GM12878 (cell line): ENCODE results near the gene FBXO27.

ENCODE experiments used
- TF ChIP-seq, protein P1 (sequence below), 3 experiments: IDR thresholded peaks in 2 of 3; conservative IDR thresholded peaks in 1 of 3; 2 replicates each; pipeline ENCODE4 v1.5.1; 2011; ENCODE audit warnings: low read depth in 3 of 3, low read length in 3 of 3, mild to moderate bottlenecking in 3 of 3, control low read depth in 2 of 3, moderate library complexity in 2 of 3, inconsistent platforms in 1 of 3, mixed read lengths in 1 of 3; ENCODE audit not compliant: control insufficient read depth in 2 of 3, insufficient read depth in 1 of 3; ENCODE audit errors: extremely low read depth in 1 of 3
- TF ChIP-seq, protein P2 (sequence below): fragments of 450-650 bp; IDR thresholded peaks from 2 replicates; pipeline ENCODE4 v1.6.1; 2017; ENCODE audit warnings: mild to moderate bottlenecking

DNA sequence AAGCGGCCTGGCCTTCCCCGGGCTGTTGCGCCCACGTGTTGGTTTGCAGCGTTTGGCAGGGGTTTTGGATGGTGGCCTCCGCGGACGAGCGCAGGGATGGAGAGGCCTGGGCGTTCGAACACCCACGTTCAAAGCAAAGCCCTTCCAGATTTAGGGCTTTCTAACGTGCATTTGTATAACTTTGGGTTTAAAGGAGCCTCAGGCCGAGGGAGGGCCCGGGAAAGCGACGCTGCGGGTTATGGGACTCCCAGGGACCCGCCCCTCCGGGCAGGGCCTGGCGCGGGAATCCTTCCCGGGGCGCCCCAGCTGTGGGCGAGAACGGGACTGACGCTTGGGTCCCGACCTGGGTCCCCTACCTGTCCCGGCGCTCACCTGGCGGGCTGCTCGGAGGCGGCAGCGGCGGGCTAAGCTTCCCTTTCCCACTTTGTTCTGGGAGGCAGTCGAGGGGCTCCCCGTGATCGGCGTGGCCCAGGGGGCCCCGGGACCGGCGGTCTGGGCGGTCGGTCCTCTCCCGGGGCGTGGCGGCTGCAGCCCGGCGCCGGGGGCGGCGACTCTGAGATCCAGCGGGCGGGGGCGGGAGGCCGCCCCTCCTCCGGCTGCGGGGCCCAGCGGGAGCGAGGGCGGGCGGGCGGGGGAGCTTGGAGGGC lies 57.0 kb downstream of the FBXO27 start, which contains the start of gene FBXO17:
- TF ChIP-seq, protein P1, sequence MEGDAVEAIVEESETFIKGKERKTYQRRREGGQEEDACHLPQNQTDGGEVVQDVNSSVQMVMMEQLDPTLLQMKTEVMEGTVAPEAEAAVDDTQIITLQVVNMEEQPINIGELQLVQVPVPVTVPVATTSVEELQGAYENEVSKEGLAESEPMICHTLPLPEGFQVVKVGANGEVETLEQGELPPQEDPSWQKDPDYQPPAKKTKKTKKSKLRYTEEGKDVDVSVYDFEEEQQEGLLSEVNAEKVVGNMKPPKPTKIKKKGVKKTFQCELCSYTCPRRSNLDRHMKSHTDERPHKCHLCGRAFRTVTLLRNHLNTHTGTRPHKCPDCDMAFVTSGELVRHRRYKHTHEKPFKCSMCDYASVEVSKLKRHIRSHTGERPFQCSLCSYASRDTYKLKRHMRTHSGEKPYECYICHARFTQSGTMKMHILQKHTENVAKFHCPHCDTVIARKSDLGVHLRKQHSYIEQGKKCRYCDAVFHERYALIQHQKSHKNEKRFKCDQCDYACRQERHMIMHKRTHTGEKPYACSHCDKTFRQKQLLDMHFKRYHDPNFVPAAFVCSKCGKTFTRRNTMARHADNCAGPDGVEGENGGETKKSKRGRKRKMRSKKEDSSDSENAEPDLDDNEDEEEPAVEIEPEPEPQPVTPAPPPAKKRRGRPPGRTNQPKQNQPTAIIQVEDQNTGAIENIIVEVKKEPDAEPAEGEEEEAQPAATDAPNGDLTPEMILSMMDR (IDR thresholded peaks at IDR 0.05 in 2 of 3, conservative IDR thresholded peaks at IDR 0.05 in 1 of 3; ENCODE audit: control insufficient read depth in 2 of 3, extremely low read depth in 1 of 3, insufficient read depth in 1 of 3, low read depth in 3 of 3, low read length in 3 of 3): no peak
- TF ChIP-seq, protein P2, sequence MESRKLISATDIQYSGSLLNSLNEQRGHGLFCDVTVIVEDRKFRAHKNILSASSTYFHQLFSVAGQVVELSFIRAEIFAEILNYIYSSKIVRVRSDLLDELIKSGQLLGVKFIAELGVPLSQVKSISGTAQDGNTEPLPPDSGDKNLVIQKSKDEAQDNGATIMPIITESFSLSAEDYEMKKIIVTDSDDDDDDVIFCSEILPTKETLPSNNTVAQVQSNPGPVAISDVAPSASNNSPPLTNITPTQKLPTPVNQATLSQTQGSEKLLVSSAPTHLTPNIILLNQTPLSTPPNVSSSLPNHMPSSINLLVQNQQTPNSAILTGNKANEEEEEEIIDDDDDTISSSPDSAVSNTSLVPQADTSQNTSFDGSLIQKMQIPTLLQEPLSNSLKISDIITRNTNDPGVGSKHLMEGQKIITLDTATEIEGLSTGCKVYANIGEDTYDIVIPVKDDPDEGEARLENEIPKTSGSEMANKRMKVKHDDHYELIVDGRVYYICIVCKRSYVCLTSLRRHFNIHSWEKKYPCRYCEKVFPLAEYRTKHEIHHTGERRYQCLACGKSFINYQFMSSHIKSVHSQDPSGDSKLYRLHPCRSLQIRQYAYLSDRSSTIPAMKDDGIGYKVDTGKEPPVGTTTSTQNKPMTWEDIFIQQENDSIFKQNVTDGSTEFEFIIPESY: no peak
